Fibroblast of skin of right quadriceps (primary cell): ENCODE measurements around the gene MUC15.
A peak's percentile ranks its signal among the peaks of the same experiment; 100 is the strongest.

ENCODE experiments used
- DNase-seq: peaks from one replicate; pipeline ENCODE4 v3.0.0-alpha.2; 2013

Gene MUC15

GRCh38 chr11:26572770-26573402 lies 823 bp upstream of the MUC15 start:
- no peak for DNase-seq

GRCh38 chr11:26569646-26570045 lies 2.4 kb downstream of the MUC15 start:
- DNase-seq = no peak

- DNase-seq = no peak
These were observed 13.9 kb downstream of the MUC15 start for GRCh38 chr11:26558190-26558589.

- DNase-seq = peak; percentile 6
These were observed 14.4 kb downstream of the MUC15 start for GRCh38 chr11:26557666-26558065.

GRCh38 chr11:26556582-26556981 lies 15.5 kb downstream of the MUC15 start:
- DNase-seq = no peak

GRCh38 chr11:26554455-26554854 lies 17.6 kb downstream of the MUC15 start:
- no peak for DNase-seq

GRCh38 chr11:26553182-26553581 lies 18.9 kb downstream of the MUC15 start:
- DNase-seq = no peak

GRCh38 chr11:26551186-26551801 lies 20.8 kb downstream of the MUC15 start:
- peak; percentile 28 for DNase-seq

GRCh38 chr11:26550022-26550421 lies 22.0 kb downstream of the MUC15 start:
- no peak for DNase-seq

- DNase-seq = no peak
These were observed 22.9 kb downstream of the MUC15 start for GRCh38 chr11:26549176-26549575.

- no peak for DNase-seq
These were observed 30.2 kb downstream of the MUC15 start for GRCh38 chr11:26541870-26542269.

GRCh38 chr11:26539517-26539916 lies 32.5 kb downstream of the MUC15 start:
- no peak for DNase-seq

GRCh38 chr11:26537341-26537740 lies 34.7 kb downstream of the MUC15 start:
- DNase-seq = no peak

GRCh38 chr11:26527685-26528084 lies 44.4 kb downstream of the MUC15 start:
- no peak for DNase-seq

GRCh38 chr11:26522912-26523610 lies 49.0 kb downstream of the MUC15 start:
- DNase-seq = peak; percentile 10

GRCh38 chr11:26519469-26519868 lies 52.6 kb downstream of the MUC15 start:
- no peak for DNase-seq

- DNase-seq = no peak
These were observed 59.9 kb downstream of the MUC15 start for GRCh38 chr11:26512196-26512595.

- no peak for DNase-seq
These were observed 61.3 kb downstream of the MUC15 start for GRCh38 chr11:26510756-26511155.

GRCh38 chr11:26510164-26510563 lies 61.9 kb downstream of the MUC15 start:
- DNase-seq = no peak
